CD4-positive, alpha-beta T cell treated with Interleukin-1 beta for 1 hour (primary cell): Measurements from ENCODE around the gene BLOC1S6.
"Not testable (repeated sequence)": the region's sequence is repeated elsewhere in the genome, so short reads cannot be mapped to it uniquely, and the experiment has no call there.

ENCODE experiments used
- DNase-seq, 2 donors: peaks; one replicate each; pipeline ENCODE4 v3.0.0-alpha.2; 2020 to 2022

Gene BLOC1S6

GRCh38 chr15:45641999-45642932 is 55.1 kb downstream of the BLOC1S6 start:
- no peak for DNase-seq

GRCh38 chr15:45644437-45644836 is 57.3 kb downstream of the BLOC1S6 start:
- DNase-seq, result no peak

GRCh38 chr15:45645026-45645980 is 58.1 kb downstream of the BLOC1S6 start:
- DNase-seq, result peak in 1 of 2 donors; percentile 9

- no peak for DNase-seq
Observed at GRCh38 chr15:45646220-45646619, 59.0 kb downstream of the BLOC1S6 start.

- DNase-seq, result no peak
Observed at GRCh38 chr15:45647828-45648227, 60.6 kb downstream of the BLOC1S6 start.

- DNase-seq, result no peak
Observed at GRCh38 chr15:45648521-45649200, 61.5 kb downstream of the BLOC1S6 start.

GRCh38 chr15:45650007-45650406 is 62.8 kb downstream of the BLOC1S6 start:
- DNase-seq, result not testable (repeated sequence)

GRCh38 chr15:45650889-45651525 is 63.8 kb downstream of the BLOC1S6 start:
- no peak for DNase-seq

GRCh38 chr15:45653702-45654424 is 66.7 kb downstream of the BLOC1S6 start:
- peak in 1 of 2 donors; percentile 7 for DNase-seq

GRCh38 chr15:45654749-45655148 is 67.6 kb downstream of the BLOC1S6 start:
- no peak for DNase-seq

GRCh38 chr15:45657254-45657653 is 70.1 kb downstream of the BLOC1S6 start:
- no peak for DNase-seq

- DNase-seq, result no peak
Observed at GRCh38 chr15:45657764-45658545, 70.8 kb downstream of the BLOC1S6 start.
